ENCODE data around the gene BCL2.

BCL2 gene

GRCh38 chr18:63282793-63283192 lies 36.8 kb downstream of the BCL2 start:
- TF ChIP-seq CTCF (IDR thresholded peaks at IDR 0.05; ENCODE audit: borderline replicate concordance, control extremely low read depth, extremely low read depth, insufficient read depth, missing control alignments), result no peak
- DNase-seq (ENCODE audit: low spot score), result no peak
- in situ Hi-C loops (cut with MboI; ENCODE audit: low sequenced_read_pairs, unreplicated experiment), result no loop called here

- TF ChIP-seq CTCF (IDR thresholded peaks at IDR 0.05; ENCODE audit: borderline replicate concordance, control extremely low read depth, extremely low read depth, insufficient read depth, missing control alignments), result no peak
- in situ Hi-C loops (cut with MboI; ENCODE audit: low sequenced_read_pairs, unreplicated experiment), result no loop called here
- no peak for DNase-seq (ENCODE audit: low spot score)
Observed at GRCh38 chr18:63273222-63273927, 46.2 kb downstream of the BCL2 start.

- in situ Hi-C loops (cut with MboI; ENCODE audit: low sequenced_read_pairs, unreplicated experiment), result no loop called here
- no peak for DNase-seq (ENCODE audit: low spot score)
- TF ChIP-seq CTCF (IDR thresholded peaks at IDR 0.05; ENCODE audit: borderline replicate concordance, control extremely low read depth, extremely low read depth, insufficient read depth, missing control alignments), result no peak
Observed at GRCh38 chr18:63272638-63273037, 46.9 kb downstream of the BCL2 start.

- no peak for TF ChIP-seq CTCF (IDR thresholded peaks at IDR 0.05; ENCODE audit: borderline replicate concordance, control extremely low read depth, extremely low read depth, insufficient read depth, missing control alignments)
- DNase-seq (ENCODE audit: low spot score), result no peak
- in situ Hi-C loops (cut with MboI; ENCODE audit: low sequenced_read_pairs, unreplicated experiment), result no loop called here
Observed at GRCh38 chr18:63271881-63272299, 47.7 kb downstream of the BCL2 start.

- in situ Hi-C loops (cut with MboI; ENCODE audit: low sequenced_read_pairs, unreplicated experiment), result no loop called here
- DNase-seq (ENCODE audit: low spot score), result no peak
- no peak for TF ChIP-seq CTCF (IDR thresholded peaks at IDR 0.05; ENCODE audit: borderline replicate concordance, control extremely low read depth, extremely low read depth, insufficient read depth, missing control alignments)
Observed at GRCh38 chr18:63271148-63271547, 48.4 kb downstream of the BCL2 start.

GRCh38 chr18:63267975-63268721 lies 51.4 kb downstream of the BCL2 start:
- no peak for TF ChIP-seq CTCF (IDR thresholded peaks at IDR 0.05; ENCODE audit: borderline replicate concordance, control extremely low read depth, extremely low read depth, insufficient read depth, missing control alignments)
- in situ Hi-C loops (cut with MboI; ENCODE audit: low sequenced_read_pairs, unreplicated experiment), result no loop called here
- DNase-seq (ENCODE audit: low spot score), result no peak
